Measurements from ENCODE around the gene MANEA. TPM values are rescaled to one million over a fixed set of nuclear protein-coding genes. Genes with fewer than 3 reads are reported as not detected.
"Not testable (repeated sequence)": the region's sequence is repeated elsewhere in the genome, so short reads cannot be mapped to it uniquely, and the experiment has no call there.

MANEA gene
- total RNA-seq, 2 donors from 2014 or later, result 13.6 to 15.3 TPM

GRCh38 chr6:95569560-95569959 lies 7.8 kb upstream of the MANEA start:
- no peak overlapping the region for H3K4me3 Mint-ChIP-seq
- peaks cover 12 to 14% of the 10 kb centered on the region in 2 donors for H3K4me1 Mint-ChIP-seq (ENCODE audit: low read depth in 2 of 2)
- DNase-seq (ENCODE audit: low spot score) (no peak), ATAC-seq (no peak)
- H3K9me3 Mint-ChIP-seq, result no peaks in the 10 kb centered on the region
- no peak overlapping the region for H3K27ac Mint-ChIP-seq
- no peaks in the 10 kb centered on the region for H3K27me3 Mint-ChIP-seq
- H3K36me3 Mint-ChIP-seq, result no peaks in the 10 kb centered on the region

DNA sequence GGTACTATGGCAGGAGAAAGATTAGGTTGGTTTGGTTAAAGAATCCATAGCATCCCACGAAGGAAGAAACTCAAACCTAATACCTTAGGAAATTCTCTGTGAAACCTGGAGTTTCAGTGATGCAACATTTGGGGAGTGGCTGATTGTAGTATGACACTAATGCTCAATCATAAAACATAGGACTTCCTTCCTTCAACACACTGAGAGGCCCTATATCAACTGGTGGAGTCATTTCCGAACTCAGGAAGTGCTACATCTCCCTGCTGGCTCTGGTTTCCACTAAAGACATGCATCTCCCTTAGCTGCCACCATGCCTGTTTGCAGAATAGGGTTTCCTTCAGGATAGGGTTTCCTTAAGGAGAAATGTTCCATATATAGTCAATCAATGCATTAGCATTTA lies 5.2 kb upstream of the MANEA start:
- ATAC-seq (peak in 1 of 2 donors; percentile 67), DNase-seq (ENCODE audit: low spot score) (no peak)
- peaks cover 14 to 28% of the 10 kb centered on the region in 2 donors for H3K4me1 Mint-ChIP-seq (ENCODE audit: low read depth in 2 of 2)
- H3K4me3 Mint-ChIP-seq, result no peak overlapping the region
- H3K27me3 Mint-ChIP-seq, result no peaks in the 10 kb centered on the region
- H3K27ac Mint-ChIP-seq, result peak overlapping the region in 1 of 2 donors; percentile 8
- no peaks in the 10 kb centered on the region for H3K36me3 Mint-ChIP-seq
- no peaks in the 10 kb centered on the region for H3K9me3 Mint-ChIP-seq

- Mint-ChIP-seq H3K27ac (peak overlapping the region; percentile 98), H3K4me3 (peak overlapping the region; percentile 73), H3K27me3 (no peaks in the 10 kb centered on the region), H3K9me3 (no peaks in the 10 kb centered on the region), H3K4me1 (ENCODE audit: low read depth in 2 of 2) (peaks cover 21 to 37% of the 10 kb centered on the region in 2 donors), H3K36me3 (peaks cover 6% of the 10 kb centered on the region)
- ATAC-seq (no peak), DNase-seq (ENCODE audit: low spot score) (no peak)
Observed at GRCh38 chr6:95574811-95575210, 2.5 kb upstream of the MANEA start.

- Mint-ChIP-seq H3K4me1 (ENCODE audit: low read depth in 2 of 2) (peaks cover 23 to 41% of the 10 kb centered on the region in 2 donors), H3K36me3 (peaks cover 6% of the 10 kb centered on the region), H3K4me3 (peak overlapping the region; percentile 95), H3K9me3 (no peaks in the 10 kb centered on the region), H3K27me3 (no peaks in the 10 kb centered on the region), H3K27ac (peak overlapping the region; percentile 98)
- no peak for DNase-seq (ENCODE audit: low spot score)
- ATAC-seq, result no peak
Observed at GRCh38 chr6:95576218-95576997, 927 bp upstream of the MANEA start.

- peak overlapping the region; percentile 98 for H3K27ac Mint-ChIP-seq
- no peak for ATAC-seq
- H3K36me3 Mint-ChIP-seq, result peaks cover 6% of the 10 kb centered on the region
- peaks cover 22 to 41% of the 10 kb centered on the region in 2 donors for H3K4me1 Mint-ChIP-seq (ENCODE audit: low read depth in 2 of 2)
- no peaks in the 10 kb centered on the region for H3K27me3 Mint-ChIP-seq
- H3K9me3 Mint-ChIP-seq, result no peaks in the 10 kb centered on the region
- no peak for DNase-seq (ENCODE audit: low spot score)
- peak overlapping the region; percentile 95 for H3K4me3 Mint-ChIP-seq
Observed at GRCh38 chr6:95576998-95577303, 384 bp upstream of the MANEA start.

GRCh38 chr6:95578106-95578410 lies 723 bp downstream of the MANEA start:
- peak; percentile 1 to 17 for ATAC-seq
- peaks cover 15 to 34% of the 10 kb centered on the region in 2 donors for H3K4me1 Mint-ChIP-seq (ENCODE audit: low read depth in 2 of 2)

GRCh38 chr6:95581073-95581472 lies 3.7 kb downstream of the MANEA start:
- H3K27me3 Mint-ChIP-seq, result no peaks in the 10 kb centered on the region
- peaks cover 16% of the 10 kb centered on the region for H3K36me3 Mint-ChIP-seq
- no peaks in the 10 kb centered on the region for H3K9me3 Mint-ChIP-seq
- H3K4me3 Mint-ChIP-seq, result no peak overlapping the region
- DNase-seq (ENCODE audit: low spot score) (no peak), ATAC-seq (no peak)
- no peak overlapping the region for H3K27ac Mint-ChIP-seq
- peaks cover 11 to 17% of the 10 kb centered on the region in 2 donors for H3K4me1 Mint-ChIP-seq (ENCODE audit: low read depth in 2 of 2)

More at GRCh38 chr6:95578106-95578410, 723 bp downstream of the MANEA start:
- H3K36me3 Mint-ChIP-seq, result peaks cover 6% of the 10 kb centered on the region
- peak overlapping the region; percentile 98 for H3K27ac Mint-ChIP-seq
- no peaks in the 10 kb centered on the region for H3K9me3 Mint-ChIP-seq
- peak; percentile 61 for DNase-seq (ENCODE audit: low spot score)
- H3K27me3 Mint-ChIP-seq, result no peaks in the 10 kb centered on the region
- peak overlapping the region; percentile 95 for H3K4me3 Mint-ChIP-seq

- ATAC-seq; H3K4me3 Mint-ChIP-seq; H3K27me3 Mint-ChIP-seq; DNase-seq (ENCODE audit: low spot score); H3K9me3 Mint-ChIP-seq; H3K27ac Mint-ChIP-seq: not testable (repeated sequence)
- Mint-ChIP-seq H3K4me1 (ENCODE audit: low read depth in 2 of 2) (peaks cover 9 to 17% of the 10 kb centered on the region in 2 donors), H3K36me3 (peaks cover 16% of the 10 kb centered on the region)
Observed at GRCh38 chr6:95584226-95584625, 6.9 kb downstream of the MANEA start.

DNA sequence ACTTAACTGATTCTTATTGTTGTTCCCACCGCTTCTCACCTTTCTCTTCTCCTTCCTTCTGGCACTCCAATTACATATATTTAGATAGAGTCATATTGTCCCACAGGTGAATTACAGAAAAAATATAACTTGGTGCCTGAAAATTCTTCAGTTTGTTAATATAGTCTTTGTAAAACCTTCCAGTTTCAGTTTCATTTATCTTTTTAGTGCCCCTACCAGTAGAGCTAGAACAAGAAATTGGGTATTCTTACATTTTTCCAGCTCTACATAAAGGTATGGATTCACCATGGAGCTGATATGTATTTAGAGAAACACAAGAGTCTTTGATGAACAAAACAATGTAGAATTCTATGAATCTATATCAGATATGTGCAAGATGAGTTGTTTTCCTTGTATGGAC lies 10.7 kb downstream of the MANEA start:
- Mint-ChIP-seq H3K9me3 (no peaks in the 10 kb centered on the region), H3K27ac (peak overlapping the region in 1 of 2 donors; percentile 73), H3K27me3 (no peaks in the 10 kb centered on the region), H3K36me3 (peaks cover 17% of the 10 kb centered on the region), H3K4me1 (ENCODE audit: low read depth in 2 of 2) (peaks cover 11 to 14% of the 10 kb centered on the region in 2 donors), H3K4me3 (peak overlapping the region; percentile 21)
- no peak for DNase-seq (ENCODE audit: low spot score)
- ATAC-seq, result no peak

- Mint-ChIP-seq H3K36me3 (peaks cover 16% of the 10 kb centered on the region), H3K27me3 (no peaks in the 10 kb centered on the region), H3K27ac (no peak overlapping the region), H3K4me3 (no peak overlapping the region), H3K4me1 (ENCODE audit: low read depth in 2 of 2) (peaks cover 18 to 21% of the 10 kb centered on the region in 2 donors), H3K9me3 (no peaks in the 10 kb centered on the region)
- no peak for ATAC-seq
- no peak for DNase-seq (ENCODE audit: low spot score)
Observed at GRCh38 chr6:95589067-95589466, 11.7 kb downstream of the MANEA start.

DNA sequence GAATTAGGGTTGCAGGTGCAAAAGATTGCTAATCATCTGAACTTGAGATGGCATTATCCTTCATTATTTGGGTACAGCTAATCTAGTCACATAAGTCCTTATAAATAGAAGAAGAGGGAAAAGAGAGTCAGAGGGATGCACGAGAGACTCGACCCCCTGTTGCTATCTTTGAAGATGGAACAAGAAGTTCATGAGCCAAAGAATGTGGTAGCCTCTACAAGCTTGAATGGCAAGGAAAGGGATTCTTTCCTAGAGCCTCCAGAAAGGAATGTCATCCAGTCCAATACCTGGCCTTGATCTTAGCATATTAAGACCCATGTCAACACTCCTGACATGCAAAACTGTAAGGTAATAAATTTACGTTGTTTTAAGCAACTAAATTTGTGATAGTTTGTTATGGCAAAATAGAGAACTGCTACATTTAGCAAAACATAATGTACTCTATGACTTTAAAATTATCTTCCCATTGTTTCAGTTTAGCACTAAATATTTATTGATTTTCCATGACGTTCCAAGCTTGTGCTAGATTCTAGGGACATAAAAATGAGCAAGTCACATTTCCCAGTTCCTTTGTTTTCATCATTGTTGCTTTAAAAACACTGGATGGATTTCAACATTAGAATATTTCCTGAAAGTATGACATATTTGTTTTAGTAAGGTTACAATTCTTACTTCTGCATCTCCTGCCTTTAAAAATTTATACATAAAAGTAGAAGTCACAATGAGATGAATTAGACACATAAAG lies 12.7 kb downstream of the MANEA start:
- Mint-ChIP-seq H3K9me3 (no peaks in the 10 kb centered on the region), H3K4me1 (ENCODE audit: low read depth in 2 of 2) (peaks cover 18 to 21% of the 10 kb centered on the region in 2 donors), H3K27me3 (no peaks in the 10 kb centered on the region), H3K36me3 (peaks cover 10% of the 10 kb centered on the region), H3K27ac (no peak overlapping the region), H3K4me3 (no peak overlapping the region)
- ATAC-seq, result no peak
- no peak for DNase-seq (ENCODE audit: low spot score)

DNA sequence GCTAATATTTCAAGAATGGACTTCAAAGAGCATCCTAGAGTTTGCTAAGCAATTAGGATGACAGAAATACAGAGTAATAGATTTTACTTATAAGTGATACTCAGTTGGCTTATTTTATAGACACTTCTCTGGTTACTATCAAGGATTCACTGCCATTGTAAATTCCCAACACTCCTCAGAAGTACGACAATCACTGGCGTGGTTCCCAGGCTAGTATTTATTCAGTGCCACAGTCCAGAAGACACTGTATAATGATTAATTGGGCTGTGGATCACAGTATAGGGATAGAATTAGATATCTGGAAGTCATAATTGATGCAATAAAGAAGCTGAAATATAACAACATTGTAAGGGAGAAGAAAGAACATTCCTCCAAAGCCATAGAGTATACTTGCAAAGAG lies 15.7 kb downstream of the MANEA start:
- no peaks in the 10 kb centered on the region for H3K27me3 Mint-ChIP-seq
- H3K9me3 Mint-ChIP-seq, result no peaks in the 10 kb centered on the region
- DNase-seq (ENCODE audit: low spot score) (no peak), ATAC-seq (no peak)
- H3K4me3 Mint-ChIP-seq, result no peak overlapping the region
- H3K27ac Mint-ChIP-seq, result no peak overlapping the region
- H3K4me1 Mint-ChIP-seq (ENCODE audit: low read depth in 2 of 2), result peaks cover 10 to 17% of the 10 kb centered on the region in 2 donors
- H3K36me3 Mint-ChIP-seq, result peaks cover 6% of the 10 kb centered on the region

DNA sequence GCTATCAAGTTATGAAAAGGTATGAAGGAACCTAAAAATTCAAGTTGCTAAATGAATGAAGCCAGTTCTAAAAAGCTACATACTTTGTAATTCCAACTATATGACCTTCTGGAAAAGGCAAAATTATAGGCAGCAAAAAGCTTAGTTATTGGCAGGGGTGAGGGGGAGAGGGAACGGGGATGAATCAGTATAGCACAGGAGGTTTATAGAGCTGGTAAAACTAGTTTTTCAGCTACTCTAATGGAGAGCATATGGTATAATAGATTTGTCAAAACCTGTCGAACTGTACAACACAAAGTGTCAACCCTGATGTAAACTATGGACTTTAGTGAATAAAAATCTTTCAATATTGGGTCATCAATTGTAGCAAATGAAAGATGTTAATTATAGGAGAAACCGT lies 18.7 kb downstream of the MANEA start:
- no peak for ATAC-seq
- no peak overlapping the region for H3K4me3 Mint-ChIP-seq
- H3K9me3 Mint-ChIP-seq, result no peaks in the 10 kb centered on the region
- H3K36me3 Mint-ChIP-seq, result peaks cover 11% of the 10 kb centered on the region
- H3K27ac Mint-ChIP-seq, result no peak overlapping the region
- DNase-seq (ENCODE audit: low spot score), result no peak
- H3K4me1 Mint-ChIP-seq (ENCODE audit: low read depth in 2 of 2), result peaks cover 5 to 16% of the 10 kb centered on the region in 2 donors
- no peaks in the 10 kb centered on the region for H3K27me3 Mint-ChIP-seq

DNA sequence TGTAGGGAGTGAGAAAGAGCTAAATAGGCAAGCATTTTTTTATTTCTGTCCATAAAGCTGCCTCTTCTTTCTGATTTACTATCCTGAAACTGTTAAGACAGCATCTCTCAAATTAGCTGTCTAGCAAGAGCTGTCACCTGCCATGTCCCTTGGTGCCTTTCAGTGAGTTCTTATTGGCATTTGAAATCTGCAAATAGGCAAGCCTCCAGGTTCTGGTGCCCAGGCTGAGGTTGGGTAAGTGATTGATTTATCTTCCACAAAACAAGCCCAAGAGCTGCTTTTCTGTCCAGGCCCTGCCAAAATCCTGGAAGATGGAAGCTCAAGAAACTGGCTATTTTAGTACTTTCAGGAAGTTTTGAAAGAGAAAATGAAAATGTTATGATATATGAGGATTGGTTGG lies 22.4 kb downstream of the MANEA start:
- Mint-ChIP-seq H3K4me1 (ENCODE audit: low read depth in 2 of 2) (peaks cover 0 to 3% of the 10 kb centered on the region in 2 donors), H3K27me3 (no peaks in the 10 kb centered on the region), H3K27ac (no peak overlapping the region), H3K4me3 (no peak overlapping the region), H3K9me3 (no peaks in the 10 kb centered on the region), H3K36me3 (peaks cover 11% of the 10 kb centered on the region)
- ATAC-seq, result no peak
- no peak for DNase-seq (ENCODE audit: low spot score)
